HG02840 (cell line): ENCODE results near the gene LHFPL4.
"Not testable (repeated sequence)": the region's sequence is repeated elsewhere in the genome, so short reads cannot be mapped to it uniquely, and the experiment has no call there.

ENCODE experiments used
- ATAC-seq: cut with Tn5 transposase; IDR thresholded peaks from one replicate; pipeline ENCODE4 v1.9.1; 2021; ENCODE audit warnings: mild to moderate bottlenecking, moderate library complexity, moderate number of reproducible peaks; ENCODE audit not compliant: unreplicated experiment, low FRiP score

Gene LHFPL4

GRCh38 chr3:9548991-9549390 is 4.6 kb downstream of the LHFPL4 start:
- no peak for ATAC-seq

GRCh38 chr3:9542182-9542581 is 11.4 kb downstream of the LHFPL4 start:
- no peak for ATAC-seq

- no peak for ATAC-seq
These were observed 17.4 kb downstream of the LHFPL4 start for GRCh38 chr3:9536212-9536611.

DNA sequence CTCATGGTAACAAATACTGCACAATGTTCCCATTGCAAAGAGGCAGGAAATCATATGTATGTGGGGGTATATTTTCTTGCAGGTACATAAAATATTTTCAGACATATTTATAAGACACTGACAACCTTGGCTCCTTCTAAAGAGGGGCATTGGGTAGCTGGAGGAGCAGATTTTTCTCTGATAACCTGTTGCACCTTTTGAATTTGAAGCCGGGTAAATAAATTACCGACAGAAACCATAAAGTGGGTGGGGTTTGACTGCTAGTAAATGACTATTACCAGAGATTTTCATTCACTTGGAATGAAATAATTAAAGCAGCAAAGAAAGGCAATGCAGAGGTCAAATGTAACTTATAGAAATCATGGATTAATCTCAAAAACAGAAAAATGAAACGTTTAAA is 19.2 kb downstream of the LHFPL4 start:
- ATAC-seq: no peak

- no peak for ATAC-seq
These were observed 28.5 kb downstream of the LHFPL4 start for GRCh38 chr3:9525078-9525477.

- ATAC-seq: no peak
These were observed 38.7 kb downstream of the LHFPL4 start for GRCh38 chr3:9514956-9515355.

- no peak for ATAC-seq
These were observed 39.3 kb downstream of the LHFPL4 start for GRCh38 chr3:9514306-9514705.

GRCh38 chr3:9512456-9513045 is 41.1 kb downstream of the LHFPL4 start:
- ATAC-seq: no peak

GRCh38 chr3:9508781-9509180 is 44.8 kb downstream of the LHFPL4 start:
- ATAC-seq: no peak

DNA sequence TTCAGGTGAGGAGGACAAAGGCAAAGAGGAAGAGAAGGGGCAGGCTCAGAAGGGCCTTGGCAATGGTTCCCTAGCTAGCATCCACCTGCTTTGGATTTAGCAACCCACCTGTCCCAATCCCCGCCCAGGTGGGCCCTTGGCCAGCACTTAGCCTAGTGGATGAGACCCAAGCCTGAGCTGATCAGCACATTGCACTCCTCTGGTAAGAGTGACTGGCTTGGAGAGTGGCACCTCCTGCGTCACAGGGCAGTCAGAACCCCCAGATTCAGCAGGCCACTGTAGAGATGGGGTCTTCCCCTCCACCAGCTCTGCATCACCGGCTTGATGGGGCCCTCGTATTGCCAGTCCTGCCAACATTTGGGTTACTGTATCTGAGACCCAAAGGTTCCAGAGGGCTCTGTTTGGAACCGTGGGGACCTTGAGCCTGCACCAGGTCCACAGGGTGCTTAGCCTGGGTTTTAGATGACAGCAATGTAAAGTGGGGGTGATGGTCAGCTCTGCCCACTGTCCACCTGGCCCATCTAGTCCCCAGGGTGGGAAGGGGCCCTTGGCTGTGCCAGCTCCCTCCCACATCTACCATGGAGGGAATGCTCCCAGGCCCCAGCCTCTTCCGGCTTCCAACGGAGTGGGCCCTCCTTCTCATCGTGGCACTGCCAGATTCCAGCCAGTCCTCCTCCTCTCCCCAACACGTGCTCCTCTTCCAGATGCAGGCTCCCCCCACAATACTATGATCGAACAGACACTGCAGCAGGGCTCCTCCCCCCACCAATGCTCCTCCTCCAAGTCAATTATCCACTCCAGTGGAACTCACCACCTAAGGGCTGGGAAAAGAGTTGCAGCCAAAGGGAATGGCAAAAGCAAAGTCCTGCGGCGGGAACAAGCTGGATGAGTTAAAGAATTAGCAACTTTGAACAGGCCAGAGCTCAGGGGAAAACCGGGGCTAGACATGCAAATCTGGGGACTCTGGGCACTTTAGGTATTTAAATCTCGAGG is 45.7 kb downstream of the LHFPL4 start:
- ATAC-seq: no peak

- ATAC-seq: no peak
These were observed 50.3 kb downstream of the LHFPL4 start for GRCh38 chr3:9503283-9503682.

- no peak for ATAC-seq
These were observed 52.4 kb downstream of the LHFPL4 start for GRCh38 chr3:9501226-9501625.

- ATAC-seq: no peak
These were observed 53.2 kb downstream of the LHFPL4 start for GRCh38 chr3:9500108-9501050.

DNA sequence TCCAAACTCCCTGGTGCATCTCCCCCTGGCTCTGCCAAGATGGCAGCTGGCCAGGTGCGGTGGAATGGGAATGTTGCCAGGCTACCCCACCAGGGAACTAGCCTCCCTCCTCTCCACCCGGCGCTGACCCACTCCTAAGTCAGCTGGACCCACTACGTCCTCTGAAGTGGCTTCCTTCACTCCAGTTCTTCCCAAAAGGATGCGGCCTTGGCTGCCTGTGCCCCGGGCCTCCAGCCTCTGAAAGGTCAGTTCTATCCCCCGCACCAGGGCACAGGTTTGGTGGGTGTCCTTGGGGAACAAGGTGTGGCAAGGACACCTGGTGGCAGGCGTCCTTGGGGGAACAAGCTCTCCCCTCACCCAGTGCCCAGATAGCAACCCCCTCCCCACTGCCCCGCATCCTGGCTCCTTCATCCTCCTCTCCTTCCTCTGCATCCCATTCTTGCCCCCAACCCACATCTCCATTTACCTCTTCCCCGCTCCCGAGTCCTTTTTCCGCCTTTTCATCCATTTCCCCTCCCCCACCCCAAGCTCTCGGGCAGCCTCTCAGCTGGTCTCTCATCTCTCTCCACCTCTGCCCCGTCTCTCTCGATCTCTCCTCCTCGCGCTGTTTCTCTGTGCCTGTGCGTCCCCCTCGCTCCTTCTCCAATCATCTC is 54.0 kb downstream of the LHFPL4 start:
- no peak for ATAC-seq

- ATAC-seq: no peak
These were observed 54.8 kb downstream of the LHFPL4 start for GRCh38 chr3:9498781-9499180.

DNA sequence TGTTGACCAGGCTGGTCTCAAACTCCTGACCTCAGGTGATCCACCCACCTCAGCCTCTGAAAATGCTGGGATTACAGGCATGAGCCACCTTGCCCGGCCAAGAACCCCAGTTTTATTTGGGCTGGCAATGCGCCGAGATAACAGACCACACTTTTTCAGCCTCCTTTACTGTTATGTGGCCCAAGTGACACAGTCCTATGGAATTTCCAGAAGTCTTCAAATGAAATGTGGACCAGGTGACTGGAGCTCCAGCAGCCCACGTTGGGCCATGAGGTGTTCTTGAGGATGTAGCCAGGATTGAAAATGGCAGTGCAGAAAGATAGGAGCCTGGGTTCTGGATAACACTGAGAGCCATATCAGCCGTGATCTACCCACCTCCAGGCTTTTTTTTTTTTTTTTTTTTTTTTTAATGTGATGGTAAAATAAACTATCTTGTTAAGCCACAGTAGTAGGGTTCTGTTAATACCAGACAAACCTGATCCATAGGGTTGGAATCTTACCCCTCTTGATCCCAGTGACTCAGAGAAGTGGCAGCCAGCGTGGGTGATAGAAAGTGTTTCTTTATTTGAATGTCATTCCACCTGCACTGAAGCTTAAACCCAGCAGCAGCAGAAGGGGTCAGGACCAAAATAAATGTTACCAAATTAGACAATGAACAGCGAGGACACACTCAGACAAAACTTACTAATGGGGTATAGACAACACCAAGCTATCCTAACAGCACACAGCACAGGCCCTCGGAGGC is 55.6 kb downstream of the LHFPL4 start:
- ATAC-seq: no peak

GRCh38 chr3:9496893-9497292 is 56.7 kb downstream of the LHFPL4 start:
- no peak for ATAC-seq

DNA sequence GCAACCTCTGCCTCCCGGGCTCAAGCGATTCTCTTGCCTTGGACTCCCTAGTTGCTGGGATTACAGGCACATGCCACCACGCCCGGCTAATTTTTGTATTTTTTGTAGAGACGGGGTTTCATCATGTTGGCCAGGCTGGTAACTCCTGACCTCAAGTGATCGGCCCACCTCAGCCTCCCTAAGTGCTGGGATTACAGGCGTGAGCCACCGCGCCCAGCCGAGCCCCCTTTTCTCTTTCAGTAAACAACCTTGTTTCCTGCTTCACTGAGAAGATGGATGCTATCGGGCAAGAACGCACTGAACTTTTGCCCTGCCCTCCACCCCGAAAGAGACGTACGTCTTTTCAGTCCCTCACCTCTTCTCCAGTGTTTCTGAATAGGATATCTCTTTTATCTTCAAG is 59.6 kb downstream of the LHFPL4 start:
- ATAC-seq: not testable (repeated sequence)

- no peak for ATAC-seq
These were observed 62.1 kb downstream of the LHFPL4 start for GRCh38 chr3:9491506-9491905.

GRCh38 chr3:9485248-9485647 is 68.4 kb downstream of the LHFPL4 start:
- no peak for ATAC-seq
